Lung (tissue), 12 donors: ENCODE measurements around the gene FYN. TPM values are rescaled to one million over a fixed set of nuclear protein-coding genes. Genes with fewer than 3 reads are reported as not detected.

Source experiments
- ATAC-seq: fragments of 200-7000 bp; cut with Tn5 transposase; one replicate; pipeline ENCODE4 v1.9.1; 2020; ENCODE audit warnings: moderate number of reproducible peaks; ENCODE audit not compliant: insufficient read depth, low FRiP score
- DNase-seq, 3 donors: peaks; one replicate each; pipeline ENCODE4 v3.0.0-alpha.2; 2013 to 2017
- H3K27ac ChIP-seq, 2 donors: one replicate each; pipeline ENCODE4 v1.5.1; 2013; ENCODE audit warnings: mild to moderate bottlenecking in 2 of 2, moderate library complexity in 2 of 2, control low read depth in 1 of 2, inconsistent platforms in 1 of 2, low read depth in 1 of 2, low read length in 1 of 2
- H3K27me3 ChIP-seq, 3 donors: one replicate each; pipeline ENCODE4 v1.5.1; 2013; ENCODE audit warnings: low read length in 2 of 3; ENCODE audit not compliant: control insufficient read depth in 3 of 3, insufficient read depth in 3 of 3
- H3K36me3 ChIP-seq, 4 donors: one replicate each; pipeline ENCODE4 v1.5.1; 2013; ENCODE audit warnings: low read length in 4 of 4, mild to moderate bottlenecking in 1 of 4, moderate library complexity in 1 of 4; ENCODE audit not compliant: control insufficient read depth in 4 of 4, insufficient read depth in 4 of 4
- H3K4me1 ChIP-seq, 5 donors: one replicate each; pipeline ENCODE4 v1.5.1; 2013; ENCODE audit warnings: low read length in 5 of 5, mild to moderate bottlenecking in 2 of 5, moderate library complexity in 1 of 5; ENCODE audit not compliant: control insufficient read depth in 5 of 5, insufficient read depth in 5 of 5
- H3K4me3 ChIP-seq: one replicate; pipeline ENCODE4 v1.5.1; 2013; ENCODE audit warnings: mild to moderate bottlenecking, control low read depth, moderate library complexity
- H3K9ac ChIP-seq, 2 donors: one replicate each; pipeline ENCODE4 v1.5.1; 2013; ENCODE audit warnings: low read length in 2 of 2, control low read depth in 1 of 2; ENCODE audit not compliant: insufficient read depth in 1 of 2
- H3K9me3 ChIP-seq, 4 donors: one replicate each; pipeline ENCODE4 v1.5.1; 2013; ENCODE audit warnings: low read length in 3 of 4, mild to moderate bottlenecking in 1 of 4, moderate library complexity in 1 of 4; ENCODE audit not compliant: control insufficient read depth in 4 of 4, insufficient read depth in 3 of 4
- WGBS, 2 donors: extraction: QIAGEN DNeasy Blood & Tissue Kit; methylation state at CpG; one replicate each; pipeline ENCODE4 v1.1.7; 2013; 5-methylcytosine and 5-hydroxymethylcytosine counted together
- polyA plus RNA-seq, 2 donors: library from polyadenylated mRNA; stranded (reverse); fragments of 200-250 nt; gene quantifications; one replicate each; pipeline ENCODE4 v1.2.1, GENCODE V29; 2013
- total RNA-seq, 2 donors: library from RNA; depleted of rRNA in 1 of 2; stranded (reverse); fragments of >200 nt in 1 of 2; gene quantifications; one replicate each; pipeline ENCODE4 v1.2.1, GENCODE V29; 2014 to 2021
- TF ChIP-seq, protein P1 (sequence below): IDR thresholded peaks from 2 replicates; pipeline ENCODE4 v1.5.1; 2012; ENCODE audit warnings: mild to moderate bottlenecking; ENCODE audit errors: control extremely low read depth, extremely low read depth
- donor health status: control.
- donor health status: control.
- donor health status: Bipolar disorder and iron deficiency.
- donor health status: healthy.
- donor health status: DM: yes; HTN: yes; CAD: no.

Gene FYN
- total and polyA plus RNA-seq, 4 donors, result 27.3 to 157 (median 71.0) TPM

DNA sequence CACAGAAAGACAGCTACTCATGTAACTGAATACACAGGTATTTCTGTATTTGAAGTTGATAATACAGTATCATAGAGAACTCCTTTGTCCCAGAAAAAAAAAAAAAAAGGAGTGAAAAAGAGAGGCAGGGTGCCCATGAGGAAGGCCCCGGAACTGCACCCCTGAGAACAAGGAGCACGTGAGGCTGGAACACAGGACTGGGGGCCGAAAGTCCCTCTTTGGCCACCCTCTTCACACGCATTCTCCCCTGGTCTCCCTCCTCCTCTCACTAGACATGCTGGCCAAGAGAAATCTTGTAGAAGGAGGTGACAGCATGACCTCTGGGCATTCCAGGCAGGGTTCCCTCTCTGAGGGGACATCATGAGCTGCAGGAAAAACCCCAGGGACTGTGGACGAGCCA is 204.8 kb downstream of the FYN start:
- TF ChIP-seq, protein P1, sequence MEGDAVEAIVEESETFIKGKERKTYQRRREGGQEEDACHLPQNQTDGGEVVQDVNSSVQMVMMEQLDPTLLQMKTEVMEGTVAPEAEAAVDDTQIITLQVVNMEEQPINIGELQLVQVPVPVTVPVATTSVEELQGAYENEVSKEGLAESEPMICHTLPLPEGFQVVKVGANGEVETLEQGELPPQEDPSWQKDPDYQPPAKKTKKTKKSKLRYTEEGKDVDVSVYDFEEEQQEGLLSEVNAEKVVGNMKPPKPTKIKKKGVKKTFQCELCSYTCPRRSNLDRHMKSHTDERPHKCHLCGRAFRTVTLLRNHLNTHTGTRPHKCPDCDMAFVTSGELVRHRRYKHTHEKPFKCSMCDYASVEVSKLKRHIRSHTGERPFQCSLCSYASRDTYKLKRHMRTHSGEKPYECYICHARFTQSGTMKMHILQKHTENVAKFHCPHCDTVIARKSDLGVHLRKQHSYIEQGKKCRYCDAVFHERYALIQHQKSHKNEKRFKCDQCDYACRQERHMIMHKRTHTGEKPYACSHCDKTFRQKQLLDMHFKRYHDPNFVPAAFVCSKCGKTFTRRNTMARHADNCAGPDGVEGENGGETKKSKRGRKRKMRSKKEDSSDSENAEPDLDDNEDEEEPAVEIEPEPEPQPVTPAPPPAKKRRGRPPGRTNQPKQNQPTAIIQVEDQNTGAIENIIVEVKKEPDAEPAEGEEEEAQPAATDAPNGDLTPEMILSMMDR, result no peak
- Histone ChIP-seq H3K9me3 (peaks cover 0 to 2% (median 0%) of the 10 kb centered on the region in 4 donors), H3K4me3 (no peak overlapping the region), H3K36me3 (peaks cover 4 to 16% (median 9%) of the 10 kb centered on the region in 4 donors), H3K27ac (no peak overlapping the region), H3K9ac (peak overlapping the region in 1 of 2 donors; percentile 33), H3K27me3 (no peaks in the 10 kb centered on the region), H3K4me1 (peaks cover 6 to 42% (median 17%) of the 10 kb centered on the region in 5 donors)
- ATAC-seq (no peak), DNase-seq (peak in 2 of 3 donors; percentile 34 to 50)
- WGBS, 2 donors, result 79 to 91% methylated on average over 5 of the region's 5 CpGs

DNA sequence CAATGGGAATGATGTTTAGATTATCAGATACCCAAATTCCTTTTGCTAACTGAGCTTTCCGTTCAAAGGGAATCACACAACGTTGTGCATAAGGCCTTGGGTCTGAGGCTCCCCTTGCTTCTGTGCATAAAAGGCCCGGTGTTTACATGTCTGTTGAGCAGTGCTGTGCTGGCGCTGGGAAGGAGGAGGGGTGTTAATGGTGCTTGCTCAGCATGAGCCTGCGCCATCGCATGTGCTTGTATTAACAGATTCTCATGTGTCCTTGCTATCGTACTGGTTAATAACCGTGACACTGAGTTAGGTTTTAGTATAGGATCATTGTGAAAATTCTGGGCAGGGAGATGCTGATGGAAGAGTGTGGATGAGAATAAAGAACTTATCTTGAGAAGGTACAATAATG is 205.3 kb downstream of the FYN start:
- TF ChIP-seq, protein P1, result no peak
- Histone ChIP-seq H3K4me3 (no peak overlapping the region), H3K4me1 (peaks cover 6 to 47% (median 22%) of the 10 kb centered on the region in 5 donors), H3K27me3 (no peaks in the 10 kb centered on the region), H3K9me3 (peaks cover 0 to 2% (median 0%) of the 10 kb centered on the region in 4 donors), H3K36me3 (peaks cover under 1 to 16% (median 8%) of the 10 kb centered on the region in 4 donors), H3K9ac (peak overlapping the region in 1 of 2 donors; percentile 1), H3K27ac (no peak overlapping the region)
- DNase-seq, result peak; percentile 60 to 88 (median 85)
- ATAC-seq, result no peak
- WGBS, 2 donors, result 76 to 80% methylated on average over 8 of the region's 8 CpGs

DNA sequence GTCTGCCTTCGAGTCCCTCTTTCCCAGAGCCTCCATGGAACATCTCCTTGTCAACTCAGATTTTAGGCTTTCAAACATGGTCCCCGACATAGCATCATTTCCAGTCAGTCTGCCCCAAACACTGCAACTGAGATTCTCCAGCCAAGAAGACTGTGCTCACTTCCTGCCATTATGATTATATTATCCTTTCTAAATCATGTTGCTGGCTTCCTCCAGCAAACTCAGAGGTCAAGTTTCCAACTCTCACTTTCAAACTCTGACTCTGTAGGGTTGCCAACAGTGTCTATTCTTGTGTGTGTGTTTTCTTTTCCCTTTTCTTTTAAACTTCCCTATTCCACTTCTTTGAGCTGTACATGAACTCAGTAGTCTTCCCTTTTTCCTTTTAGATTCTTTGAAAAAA is 206.4 kb downstream of the FYN start:
- no peak overlapping the region for H3K9ac ChIP-seq
- 57 to 75% methylated on average over 2 of the region's 2 CpGs for WGBS, 2 donors
- peak overlapping the region in 1 of 2 donors; percentile 5 for H3K27ac ChIP-seq
- no peaks in the 10 kb centered on the region for H3K27me3 ChIP-seq
- TF ChIP-seq, protein P1, result no peak
- H3K4me3 ChIP-seq, result no peak overlapping the region
- peaks cover 0 to 12% (median 6%) of the 10 kb centered on the region in 4 donors for H3K36me3 ChIP-seq
- peaks cover 0 to 2% (median 0%) of the 10 kb centered on the region in 4 donors for H3K9me3 ChIP-seq
- DNase-seq, result peak; percentile 25 to 89 (median 75)
- H3K4me1 ChIP-seq, result peaks cover 6 to 58% (median 33%) of the 10 kb centered on the region in 5 donors
- peak; percentile 49 for ATAC-seq
